ENCODE data around the gene CENPX.

DNA sequence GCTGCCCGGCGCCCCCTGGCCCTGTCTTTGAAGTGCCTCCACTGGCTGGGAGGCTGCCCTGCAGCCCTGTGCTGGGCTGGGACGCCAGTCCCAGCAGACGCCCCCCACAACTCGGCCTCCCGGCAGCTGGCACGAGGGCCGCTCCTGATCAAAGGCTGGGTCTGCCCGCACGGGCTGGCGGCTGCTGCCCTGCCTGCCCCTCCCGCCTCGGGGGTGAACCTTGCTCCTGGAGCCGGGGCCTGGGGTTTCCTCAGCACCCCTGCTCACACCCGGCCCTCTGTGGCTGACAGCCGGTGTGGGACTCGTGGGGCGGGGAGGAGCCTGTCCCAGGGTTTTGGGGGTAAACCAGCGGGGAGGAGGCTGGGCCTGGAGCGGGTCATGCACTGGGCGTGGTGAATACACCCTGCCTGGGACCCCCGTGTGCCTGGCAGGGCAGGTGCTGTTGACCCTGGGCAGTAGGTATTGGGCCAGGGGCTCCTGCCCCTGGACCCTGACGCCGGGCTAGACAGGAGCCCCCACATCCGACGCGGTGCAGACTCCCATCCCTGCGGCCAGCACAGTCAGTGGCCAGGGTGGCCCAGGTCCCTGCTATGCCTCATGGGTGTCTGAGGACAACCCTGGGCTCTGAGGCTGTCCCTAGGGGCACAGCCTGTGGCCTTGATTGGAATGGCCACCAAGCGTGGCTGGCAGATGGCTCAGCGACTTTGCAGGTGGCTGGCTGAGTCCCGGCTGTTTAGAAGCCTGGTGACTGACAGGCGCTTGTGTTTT is 21.7 kb downstream of the CENPX start:
- TF ChIP-seq, protein P1, sequence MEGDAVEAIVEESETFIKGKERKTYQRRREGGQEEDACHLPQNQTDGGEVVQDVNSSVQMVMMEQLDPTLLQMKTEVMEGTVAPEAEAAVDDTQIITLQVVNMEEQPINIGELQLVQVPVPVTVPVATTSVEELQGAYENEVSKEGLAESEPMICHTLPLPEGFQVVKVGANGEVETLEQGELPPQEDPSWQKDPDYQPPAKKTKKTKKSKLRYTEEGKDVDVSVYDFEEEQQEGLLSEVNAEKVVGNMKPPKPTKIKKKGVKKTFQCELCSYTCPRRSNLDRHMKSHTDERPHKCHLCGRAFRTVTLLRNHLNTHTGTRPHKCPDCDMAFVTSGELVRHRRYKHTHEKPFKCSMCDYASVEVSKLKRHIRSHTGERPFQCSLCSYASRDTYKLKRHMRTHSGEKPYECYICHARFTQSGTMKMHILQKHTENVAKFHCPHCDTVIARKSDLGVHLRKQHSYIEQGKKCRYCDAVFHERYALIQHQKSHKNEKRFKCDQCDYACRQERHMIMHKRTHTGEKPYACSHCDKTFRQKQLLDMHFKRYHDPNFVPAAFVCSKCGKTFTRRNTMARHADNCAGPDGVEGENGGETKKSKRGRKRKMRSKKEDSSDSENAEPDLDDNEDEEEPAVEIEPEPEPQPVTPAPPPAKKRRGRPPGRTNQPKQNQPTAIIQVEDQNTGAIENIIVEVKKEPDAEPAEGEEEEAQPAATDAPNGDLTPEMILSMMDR (IDR thresholded peaks at IDR 0.05; ENCODE audit: poor library complexity) = no peak
- TF ChIP-seq EZH2 (IDR thresholded peaks at IDR 0.05; ENCODE audit: borderline replicate concordance) = no peak
- no peak for TF ChIP-seq EZH2phosphoT487 (IDR thresholded peaks at IDR 0.05; ENCODE audit: low read depth, severe bottlenecking, unreplicated experiment)
